Activated B cell treated with CpG ODN at 0.5 μM for 24 hours (primary cell): ENCODE data around the gene MYH7B. TPM values are rescaled to one million over a fixed set of nuclear protein-coding genes. Genes with fewer than 3 reads are reported as not detected.

Experiments
- ATAC-seq: fragments of 200-7000 bp; cut with Tn5 transposase; one replicate; pipeline ENCODE4 v1.10.0; 2021; ENCODE audit warnings: low read depth, mild to moderate bottlenecking, moderate library complexity
- CTCF ChIA-PET: fragments of 350-600 bp; sonication (Branson Sonifier 250); formaldehyde crosslinking; loops from one replicate; lab custom pipeline; 2021; ENCODE audit warnings: antibody characterized with exemption; lab: Charles Lee
- POLR2A ChIA-PET: fragments of 350-600 bp; sonication (Branson Sonifier 250); formaldehyde crosslinking; loops from one replicate; lab custom pipeline; 2021; ENCODE audit warnings: antibody characterized with exemption; lab: Charles Lee
- DNase-seq: peaks from one replicate; pipeline ENCODE4 v3.0.0; 2022
- H3K27ac Mint-ChIP-seq: one replicate; pipeline ENCODE4 v1.8.0; 2020; ENCODE audit warnings: mixed read lengths
- H3K27me3 Mint-ChIP-seq: one replicate; pipeline ENCODE4 v1.8.0; 2021; ENCODE audit warnings: mixed read lengths
- H3K36me3 Mint-ChIP-seq: one replicate; pipeline ENCODE4 v1.8.0; 2021; ENCODE audit warnings: low read depth, mixed read lengths
- H3K4me1 Mint-ChIP-seq: one replicate; pipeline ENCODE4 v1.8.0; 2021; ENCODE audit warnings: mixed read lengths
- H3K4me3 Mint-ChIP-seq: one replicate; pipeline ENCODE4 v1.8.0; 2020; ENCODE audit warnings: mild to moderate bottlenecking, mixed read lengths
- H3K9me3 Mint-ChIP-seq: one replicate; pipeline ENCODE4 v1.8.0; 2020; ENCODE audit warnings: mixed read lengths
- intact Hi-C: fragments of 100-400 bp; cut with micrococcal nuclease; formaldehyde crosslinking; loops from one replicate; pipeline ENCODE4 v1.15.1; 2024
- total RNA-seq: library from RNA; stranded (reverse); gene quantifications from 2 replicates; pipeline ENCODE4 v1.2.3, GENCODE V29; 2022
- TF ChIP-seq, protein P1 (sequence below): fragments of 200-600 bp; IDR thresholded peaks from one replicate; pipeline ENCODE4 v1.8.0; 2022; ENCODE audit warnings: antibody characterized with exemption, mild to moderate bottlenecking

Gene MYH7B
- total RNA-seq, 1 donor from 2014 or later: 0.35 TPM

GRCh38 chr20:34916774-34917354, 38.8 kb upstream of the MYH7B start:
- H3K4me3 Mint-ChIP-seq: no peak overlapping the region
- TF ChIP-seq, protein P1, sequence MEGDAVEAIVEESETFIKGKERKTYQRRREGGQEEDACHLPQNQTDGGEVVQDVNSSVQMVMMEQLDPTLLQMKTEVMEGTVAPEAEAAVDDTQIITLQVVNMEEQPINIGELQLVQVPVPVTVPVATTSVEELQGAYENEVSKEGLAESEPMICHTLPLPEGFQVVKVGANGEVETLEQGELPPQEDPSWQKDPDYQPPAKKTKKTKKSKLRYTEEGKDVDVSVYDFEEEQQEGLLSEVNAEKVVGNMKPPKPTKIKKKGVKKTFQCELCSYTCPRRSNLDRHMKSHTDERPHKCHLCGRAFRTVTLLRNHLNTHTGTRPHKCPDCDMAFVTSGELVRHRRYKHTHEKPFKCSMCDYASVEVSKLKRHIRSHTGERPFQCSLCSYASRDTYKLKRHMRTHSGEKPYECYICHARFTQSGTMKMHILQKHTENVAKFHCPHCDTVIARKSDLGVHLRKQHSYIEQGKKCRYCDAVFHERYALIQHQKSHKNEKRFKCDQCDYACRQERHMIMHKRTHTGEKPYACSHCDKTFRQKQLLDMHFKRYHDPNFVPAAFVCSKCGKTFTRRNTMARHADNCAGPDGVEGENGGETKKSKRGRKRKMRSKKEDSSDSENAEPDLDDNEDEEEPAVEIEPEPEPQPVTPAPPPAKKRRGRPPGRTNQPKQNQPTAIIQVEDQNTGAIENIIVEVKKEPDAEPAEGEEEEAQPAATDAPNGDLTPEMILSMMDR: no peak
- peaks cover 6% of the 10 kb centered on the region for H3K36me3 Mint-ChIP-seq
- CTCF ChIA-PET: no interaction called here
- H3K27ac Mint-ChIP-seq: no peak overlapping the region
- intact Hi-C loops: no loop called here
- POLR2A ChIA-PET: no interaction called here
- DNase-seq: no peak
- no peaks in the 10 kb centered on the region for H3K27me3 Mint-ChIP-seq
- no peaks in the 10 kb centered on the region for H3K9me3 Mint-ChIP-seq
- H3K4me1 Mint-ChIP-seq: no peaks in the 10 kb centered on the region
- no peak for ATAC-seq

DNA sequence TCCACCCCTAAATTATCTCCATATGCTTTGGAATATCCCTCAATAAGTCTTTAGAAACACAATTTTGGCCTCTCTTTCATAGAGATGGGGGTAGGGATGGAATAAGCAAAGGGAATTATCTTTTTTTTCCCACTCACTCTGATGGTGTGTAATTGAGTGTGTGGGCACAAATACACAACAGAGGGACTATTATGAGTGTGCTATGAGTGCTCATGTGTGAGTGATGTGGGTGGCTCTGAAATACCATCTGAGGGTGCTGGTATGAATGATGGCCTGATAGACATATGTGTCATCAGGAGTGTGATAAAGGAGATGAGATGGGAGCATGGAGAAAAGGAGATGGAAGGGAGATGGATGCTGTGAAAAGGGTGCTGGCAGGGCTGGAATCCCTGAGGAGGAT, 35.6 kb upstream of the MYH7B start:
- ChIA-PET CTCF (no interaction called here), POLR2A (no interaction called here)
- ATAC-seq (no peak), DNase-seq (no peak)
- intact Hi-C loops: no loop called here
- TF ChIP-seq, protein P1: no peak
- H3K27ac Mint-ChIP-seq: no peak overlapping the region
- H3K36me3 Mint-ChIP-seq: peaks cover 6% of the 10 kb centered on the region
- no peak overlapping the region for H3K4me3 Mint-ChIP-seq
- no peaks in the 10 kb centered on the region for H3K27me3 Mint-ChIP-seq
- H3K4me1 Mint-ChIP-seq: no peaks in the 10 kb centered on the region
- H3K9me3 Mint-ChIP-seq: no peaks in the 10 kb centered on the region

GRCh38 chr20:34921436-34921835, 34.2 kb upstream of the MYH7B start:
- ATAC-seq (no peak), DNase-seq (no peak)
- Mint-ChIP-seq H3K4me1 (no peaks in the 10 kb centered on the region), H3K27me3 (no peaks in the 10 kb centered on the region), H3K9me3 (no peaks in the 10 kb centered on the region), H3K36me3 (peaks cover 10% of the 10 kb centered on the region), H3K27ac (no peak overlapping the region), H3K4me3 (no peak overlapping the region)
- POLR2A ChIA-PET: no interaction called here
- CTCF ChIA-PET: no interaction called here
- intact Hi-C loops: no loop called here
- TF ChIP-seq, protein P1: no peak

DNA sequence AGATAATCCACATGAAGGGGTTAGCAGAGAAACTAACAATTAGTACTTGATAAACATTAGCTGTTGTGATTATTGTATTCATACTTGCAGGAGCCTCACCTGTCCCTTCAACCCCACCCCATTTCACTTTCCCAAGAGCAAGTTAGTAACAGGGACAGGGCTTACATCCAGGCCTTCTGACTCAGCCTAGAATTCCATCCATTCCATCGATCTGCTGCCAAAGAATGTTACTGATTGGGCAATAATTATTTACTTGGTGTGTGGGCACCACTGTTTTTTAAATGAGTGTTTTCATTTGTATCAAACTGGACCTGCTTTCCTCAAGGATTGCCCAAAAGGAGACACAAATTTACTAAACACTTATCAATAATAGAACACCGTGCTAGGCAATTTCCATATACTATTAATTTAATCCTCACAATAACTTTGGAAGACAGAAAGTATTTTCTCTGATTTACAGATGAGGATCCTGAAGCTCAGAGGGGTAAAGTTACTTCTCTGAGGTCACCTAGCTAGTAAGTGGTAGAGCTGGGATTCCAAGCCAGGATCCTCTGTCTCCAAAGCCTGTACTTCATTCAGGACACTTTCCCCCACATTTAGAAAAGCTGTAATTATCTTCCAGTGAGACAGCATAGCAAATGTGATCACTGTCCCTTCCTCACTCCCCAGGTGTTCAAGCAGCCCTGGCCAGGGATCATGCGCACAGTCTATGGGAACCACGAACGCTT, 32.9 kb upstream of the MYH7B start:
- no peaks in the 10 kb centered on the region for H3K9me3 Mint-ChIP-seq
- POLR2A ChIA-PET: no interaction called here
- no peaks in the 10 kb centered on the region for H3K27me3 Mint-ChIP-seq

DNA sequence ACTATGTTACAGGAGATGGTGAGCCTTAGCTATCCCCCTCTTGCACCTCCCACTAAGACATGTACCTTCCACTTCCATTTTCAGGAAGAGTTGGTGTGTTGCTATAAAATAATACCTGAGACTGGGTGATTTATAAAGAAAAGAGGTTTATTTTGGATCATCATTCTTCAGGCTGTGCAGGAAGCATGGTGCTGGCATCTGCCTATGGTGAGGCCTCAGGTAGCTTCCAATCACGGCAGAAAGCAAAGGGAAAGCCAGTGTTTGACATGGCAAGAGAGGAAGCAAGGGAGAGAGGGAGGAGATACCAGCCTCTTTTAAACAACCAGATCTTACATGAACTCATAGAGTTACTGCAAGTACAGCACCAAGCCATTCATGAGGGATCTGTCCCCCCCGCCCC, 32.3 kb upstream of the MYH7B start:
- Mint-ChIP-seq H3K36me3 (peaks cover 16% of the 10 kb centered on the region), H3K4me1 (no peaks in the 10 kb centered on the region), H3K9me3 (no peaks in the 10 kb centered on the region), H3K27ac (no peak overlapping the region), H3K4me3 (no peak overlapping the region), H3K27me3 (no peaks in the 10 kb centered on the region)
- intact Hi-C loops: no loop called here
- TF ChIP-seq, protein P1: no peak
- CTCF ChIA-PET: no interaction called here
- ATAC-seq: no peak
- POLR2A ChIA-PET: no interaction called here
- DNase-seq: no peak

More for the DNA sequence above, 32.9 kb upstream of the MYH7B start:
- DNase-seq (no peak), ATAC-seq (no peak)
- TF ChIP-seq, protein P1: no peak
- CTCF ChIA-PET: no interaction called here
- intact Hi-C loops: no loop called here
- Mint-ChIP-seq H3K36me3 (peaks cover 15% of the 10 kb centered on the region), H3K4me1 (no peaks in the 10 kb centered on the region), H3K27ac (no peak overlapping the region), H3K4me3 (no peak overlapping the region)
